Mucosa of stomach (tissue), 1 donor: Measurements from ENCODE around the gene BICDL1.
A peak's percentile ranks its signal among the peaks of the same experiment; 100 is the strongest.

ENCODE experiments used
- H3K27me3 ChIP-seq: one replicate; pipeline ENCODE4 v1.7.0; 2013; ENCODE audit warnings: mild to moderate bottlenecking, low read length; ENCODE audit not compliant: control insufficient read depth, insufficient read depth
- H3K36me3 ChIP-seq: one replicate; pipeline ENCODE4 v1.7.0; 2013; ENCODE audit warnings: low read length; ENCODE audit not compliant: control insufficient read depth, insufficient read depth
- H3K4me1 ChIP-seq: one replicate; pipeline ENCODE4 v1.7.0; 2013; ENCODE audit warnings: mild to moderate bottlenecking, low read length; ENCODE audit not compliant: control insufficient read depth, insufficient read depth
- H3K4me3 ChIP-seq: one replicate; pipeline ENCODE4 v1.7.0; 2013; ENCODE audit warnings: low read length
- H3K9ac ChIP-seq: one replicate; pipeline ENCODE4 v1.7.0; 2013; ENCODE audit warnings: mild to moderate bottlenecking, low read length, moderate library complexity
- H3K9me3 ChIP-seq: one replicate; pipeline ENCODE4 v1.7.0; 2013; ENCODE audit warnings: mild to moderate bottlenecking, low read length, moderate library complexity; ENCODE audit not compliant: control insufficient read depth
- donor health status: Pancreatic carcinoma.

The BICDL1 gene

GRCh38 chr12:119988472-119989360 lies at the start of gene BICDL1:
Gene BICDL1, plus strand, starts transcription at chr12:119989236. Its CDS starts 633 bp downstream, at chr12:119989869.
- peak within 1 kb of the TSS; percentile 50 for H3K9ac ChIP-seq

DNA sequence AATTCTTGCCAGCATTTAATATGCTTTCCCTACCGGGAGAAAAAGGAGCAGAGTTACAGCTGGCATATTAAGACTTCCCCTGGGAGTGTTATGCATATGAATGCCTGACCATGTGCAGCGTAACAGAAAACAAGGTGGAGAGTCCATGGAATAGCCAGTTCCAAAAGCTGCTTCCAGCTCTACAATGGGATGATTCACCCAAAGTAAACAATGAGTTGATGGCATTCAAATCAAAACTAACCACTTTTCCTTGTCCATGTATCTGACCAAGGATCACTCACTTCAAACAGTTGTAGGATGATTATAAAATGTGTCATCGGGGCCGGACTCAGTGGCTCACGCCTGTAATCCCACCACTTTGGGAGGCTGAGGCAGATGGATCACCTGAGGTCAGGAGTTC lies 48.1 kb upstream of the BICDL1 start:
- H3K36me3 ChIP-seq, result no peaks in the 10 kb centered on the region
- no peaks in the 10 kb centered on the region for H3K4me1 ChIP-seq
- H3K4me3 ChIP-seq, result no peak overlapping the region
- no peaks in the 10 kb centered on the region for H3K27me3 ChIP-seq
- no peak overlapping the region for H3K9ac ChIP-seq
- no peaks in the 10 kb centered on the region for H3K9me3 ChIP-seq

More at GRCh38 chr12:119988472-119989360, at the start of gene BICDL1:
- Histone ChIP-seq H3K27me3 (no peaks in the 10 kb centered on the region), H3K4me1 (peaks cover 7% of the 10 kb centered on the region), H3K36me3 (no peaks in the 10 kb centered on the region), H3K9me3 (no peaks in the 10 kb centered on the region), H3K4me3 (peak within 1 kb of the TSS; percentile 52)

DNA sequence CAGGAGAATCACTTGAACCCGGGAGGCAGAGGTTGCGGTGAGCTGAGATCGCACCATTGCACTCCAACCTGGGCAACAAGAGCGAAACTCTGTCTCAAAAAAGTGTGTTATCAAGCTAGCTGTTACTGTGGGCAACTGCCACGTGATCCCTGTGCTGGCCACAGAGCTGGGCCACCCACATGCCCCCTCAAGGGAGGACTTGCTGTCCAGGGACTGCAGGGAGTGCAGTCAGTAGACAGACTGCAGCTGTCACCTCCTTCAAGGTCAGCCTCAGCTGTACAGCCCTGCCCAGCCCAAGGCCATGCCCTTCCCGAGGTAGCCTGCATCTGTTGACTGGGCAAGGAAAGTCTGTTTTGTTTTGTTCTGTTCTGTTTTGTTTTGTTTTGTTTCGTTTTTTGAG lies 46.6 kb upstream of the BICDL1 start:
- Histone ChIP-seq H3K4me1 (no peaks in the 10 kb centered on the region), H3K9me3 (no peaks in the 10 kb centered on the region), H3K36me3 (no peaks in the 10 kb centered on the region), H3K9ac (no peak overlapping the region), H3K27me3 (no peaks in the 10 kb centered on the region), H3K4me3 (no peak overlapping the region)

- Histone ChIP-seq H3K4me3 (no peak overlapping the region), H3K9me3 (no peaks in the 10 kb centered on the region), H3K4me1 (no peaks in the 10 kb centered on the region), H3K9ac (no peak overlapping the region), H3K36me3 (no peaks in the 10 kb centered on the region), H3K27me3 (no peaks in the 10 kb centered on the region)
Measured at GRCh38 chr12:119946213-119946612, 42.8 kb upstream of the BICDL1 start.

DNA sequence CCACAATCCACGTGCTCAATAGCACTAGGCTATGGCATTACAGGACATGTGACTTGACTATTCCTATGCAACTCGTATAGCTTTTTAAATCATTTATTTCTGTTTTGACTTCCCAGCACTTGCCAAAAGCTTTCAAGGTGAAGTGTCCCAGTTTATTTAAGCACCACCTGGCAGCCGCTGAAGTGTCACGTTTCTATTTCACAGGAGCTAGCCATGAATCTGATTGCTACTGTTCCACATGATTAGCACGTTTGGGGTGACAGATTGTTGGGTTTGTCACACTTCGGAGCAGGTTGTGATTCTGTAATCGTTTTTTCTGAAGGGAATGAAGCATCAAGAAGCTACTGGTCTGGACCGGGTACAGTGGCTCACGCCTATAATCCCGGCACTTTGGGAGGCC lies 39.9 kb upstream of the BICDL1 start:
- Histone ChIP-seq H3K27me3 (no peaks in the 10 kb centered on the region), H3K9ac (no peak overlapping the region), H3K9me3 (no peaks in the 10 kb centered on the region), H3K4me1 (no peaks in the 10 kb centered on the region), H3K4me3 (no peak overlapping the region), H3K36me3 (no peaks in the 10 kb centered on the region)

GRCh38 chr12:119949594-119949993 lies 39.4 kb upstream of the BICDL1 start:
- H3K36me3 ChIP-seq, result no peaks in the 10 kb centered on the region
- H3K4me1 ChIP-seq, result no peaks in the 10 kb centered on the region
- no peak overlapping the region for H3K9ac ChIP-seq
- no peak overlapping the region for H3K4me3 ChIP-seq
- no peaks in the 10 kb centered on the region for H3K27me3 ChIP-seq
- no peaks in the 10 kb centered on the region for H3K9me3 ChIP-seq

- H3K27me3 ChIP-seq, result no peaks in the 10 kb centered on the region
- H3K4me1 ChIP-seq, result no peaks in the 10 kb centered on the region
- H3K4me3 ChIP-seq, result no peak overlapping the region
- no peaks in the 10 kb centered on the region for H3K36me3 ChIP-seq
- H3K9me3 ChIP-seq, result no peaks in the 10 kb centered on the region
- H3K9ac ChIP-seq, result no peak overlapping the region
Measured at GRCh38 chr12:119956047-119956446, 33.0 kb upstream of the BICDL1 start.

- H3K36me3 ChIP-seq, result no peaks in the 10 kb centered on the region
- no peaks in the 10 kb centered on the region for H3K4me1 ChIP-seq
- no peak overlapping the region for H3K4me3 ChIP-seq
- no peaks in the 10 kb centered on the region for H3K27me3 ChIP-seq
- no peak overlapping the region for H3K9ac ChIP-seq
- no peaks in the 10 kb centered on the region for H3K9me3 ChIP-seq
Measured at GRCh38 chr12:119957135-119957534, 31.9 kb upstream of the BICDL1 start.

- H3K4me1 ChIP-seq, result no peaks in the 10 kb centered on the region
- no peaks in the 10 kb centered on the region for H3K9me3 ChIP-seq
- no peak overlapping the region for H3K4me3 ChIP-seq
- no peaks in the 10 kb centered on the region for H3K36me3 ChIP-seq
- no peak overlapping the region for H3K9ac ChIP-seq
- no peaks in the 10 kb centered on the region for H3K27me3 ChIP-seq
Measured at GRCh38 chr12:119959435-119959834, 29.6 kb upstream of the BICDL1 start.

DNA sequence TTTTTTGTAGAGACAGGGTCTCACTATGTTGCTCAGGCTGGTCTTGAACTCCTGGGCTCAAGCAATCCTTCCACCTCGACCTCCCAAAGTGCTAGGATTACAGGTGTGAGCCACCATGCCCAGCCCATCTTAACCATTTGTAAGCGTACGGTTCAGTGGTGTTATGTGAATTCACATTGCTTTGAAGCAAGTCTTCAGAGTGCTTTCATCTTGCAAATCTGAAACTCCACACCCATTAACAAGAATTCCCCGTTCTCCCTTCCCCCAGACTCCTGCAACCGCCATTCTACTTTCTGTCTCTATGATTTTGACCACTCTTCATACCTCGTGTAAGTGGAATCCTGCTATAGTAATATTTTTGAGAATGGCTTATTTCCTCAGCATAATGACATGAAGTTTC lies 24.9 kb upstream of the BICDL1 start:
- Histone ChIP-seq H3K9me3 (no peaks in the 10 kb centered on the region), H3K27me3 (no peaks in the 10 kb centered on the region), H3K4me1 (no peaks in the 10 kb centered on the region), H3K4me3 (no peak overlapping the region), H3K9ac (no peak overlapping the region), H3K36me3 (no peaks in the 10 kb centered on the region)

GRCh38 chr12:119964929-119965328 lies 24.1 kb upstream of the BICDL1 start:
- H3K9me3 ChIP-seq, result no peaks in the 10 kb centered on the region
- H3K4me3 ChIP-seq, result no peak overlapping the region
- H3K4me1 ChIP-seq, result no peaks in the 10 kb centered on the region
- H3K36me3 ChIP-seq, result no peaks in the 10 kb centered on the region
- H3K27me3 ChIP-seq, result no peaks in the 10 kb centered on the region
- H3K9ac ChIP-seq, result no peak overlapping the region

DNA sequence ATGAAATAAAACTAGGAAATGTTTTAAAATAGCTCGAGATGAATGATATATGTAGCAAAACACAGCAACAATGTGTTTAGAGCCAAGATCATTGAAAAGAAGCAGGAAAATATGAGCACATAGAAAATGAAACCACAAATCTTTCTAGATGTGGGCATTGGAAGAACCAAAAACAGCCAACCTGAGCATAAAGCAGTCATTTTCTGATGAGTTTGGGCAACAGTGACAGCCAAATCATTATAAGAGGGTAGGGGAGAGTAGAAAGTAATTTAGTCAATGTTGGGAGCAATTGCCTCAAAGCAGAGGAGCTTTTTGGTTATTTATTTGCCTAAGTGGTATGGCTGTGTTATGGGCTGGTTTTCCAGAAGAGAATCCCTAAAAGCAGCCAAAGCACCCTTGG lies 8.8 kb upstream of the BICDL1 start:
- H3K4me3 ChIP-seq, result no peak overlapping the region

More for the DNA sequence above, 8.8 kb upstream of the BICDL1 start:
- Histone ChIP-seq H3K27me3 (peaks cover 8% of the 10 kb centered on the region), H3K4me1 (no peaks in the 10 kb centered on the region), H3K9me3 (no peaks in the 10 kb centered on the region), H3K36me3 (no peaks in the 10 kb centered on the region), H3K9ac (no peak overlapping the region)
